ENCODE data around the gene NFIA.

DNA sequence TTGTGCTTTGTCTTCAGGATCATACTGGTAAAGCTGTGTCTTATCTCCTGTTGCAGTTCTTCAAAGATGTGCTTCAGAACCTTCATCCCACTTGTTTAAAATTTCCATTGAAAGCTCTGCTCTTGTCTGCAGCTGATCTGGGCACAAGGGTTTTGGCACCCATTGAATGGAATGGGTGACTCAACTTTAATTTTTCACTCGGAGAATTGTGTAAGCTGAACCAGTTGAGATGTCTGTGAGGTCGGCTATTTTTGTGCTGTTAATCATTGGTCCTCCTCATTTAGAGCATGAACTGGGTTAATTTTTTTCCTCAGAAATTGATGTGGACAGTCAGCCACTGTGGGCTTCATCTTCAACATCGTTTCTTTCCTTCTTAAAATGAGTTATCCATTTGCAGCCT lies 390.5 kb downstream of the NFIA start:
- TF ChIP-seq, protein P1, sequence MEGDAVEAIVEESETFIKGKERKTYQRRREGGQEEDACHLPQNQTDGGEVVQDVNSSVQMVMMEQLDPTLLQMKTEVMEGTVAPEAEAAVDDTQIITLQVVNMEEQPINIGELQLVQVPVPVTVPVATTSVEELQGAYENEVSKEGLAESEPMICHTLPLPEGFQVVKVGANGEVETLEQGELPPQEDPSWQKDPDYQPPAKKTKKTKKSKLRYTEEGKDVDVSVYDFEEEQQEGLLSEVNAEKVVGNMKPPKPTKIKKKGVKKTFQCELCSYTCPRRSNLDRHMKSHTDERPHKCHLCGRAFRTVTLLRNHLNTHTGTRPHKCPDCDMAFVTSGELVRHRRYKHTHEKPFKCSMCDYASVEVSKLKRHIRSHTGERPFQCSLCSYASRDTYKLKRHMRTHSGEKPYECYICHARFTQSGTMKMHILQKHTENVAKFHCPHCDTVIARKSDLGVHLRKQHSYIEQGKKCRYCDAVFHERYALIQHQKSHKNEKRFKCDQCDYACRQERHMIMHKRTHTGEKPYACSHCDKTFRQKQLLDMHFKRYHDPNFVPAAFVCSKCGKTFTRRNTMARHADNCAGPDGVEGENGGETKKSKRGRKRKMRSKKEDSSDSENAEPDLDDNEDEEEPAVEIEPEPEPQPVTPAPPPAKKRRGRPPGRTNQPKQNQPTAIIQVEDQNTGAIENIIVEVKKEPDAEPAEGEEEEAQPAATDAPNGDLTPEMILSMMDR (IDR thresholded peaks at IDR 0.05), result no peak
- no peak for TF ChIP-seq POLR2A (IDR thresholded peaks at IDR 0.05)

All from upper lobe of left lung (tissue), 4 donors.